ENCODE data around the gene PDCD1.
"Not testable (repeated sequence)": the region's sequence is repeated elsewhere in the genome, so short reads cannot be mapped to it uniquely, and the experiment has no call there.

PDCD1 gene

DNA sequence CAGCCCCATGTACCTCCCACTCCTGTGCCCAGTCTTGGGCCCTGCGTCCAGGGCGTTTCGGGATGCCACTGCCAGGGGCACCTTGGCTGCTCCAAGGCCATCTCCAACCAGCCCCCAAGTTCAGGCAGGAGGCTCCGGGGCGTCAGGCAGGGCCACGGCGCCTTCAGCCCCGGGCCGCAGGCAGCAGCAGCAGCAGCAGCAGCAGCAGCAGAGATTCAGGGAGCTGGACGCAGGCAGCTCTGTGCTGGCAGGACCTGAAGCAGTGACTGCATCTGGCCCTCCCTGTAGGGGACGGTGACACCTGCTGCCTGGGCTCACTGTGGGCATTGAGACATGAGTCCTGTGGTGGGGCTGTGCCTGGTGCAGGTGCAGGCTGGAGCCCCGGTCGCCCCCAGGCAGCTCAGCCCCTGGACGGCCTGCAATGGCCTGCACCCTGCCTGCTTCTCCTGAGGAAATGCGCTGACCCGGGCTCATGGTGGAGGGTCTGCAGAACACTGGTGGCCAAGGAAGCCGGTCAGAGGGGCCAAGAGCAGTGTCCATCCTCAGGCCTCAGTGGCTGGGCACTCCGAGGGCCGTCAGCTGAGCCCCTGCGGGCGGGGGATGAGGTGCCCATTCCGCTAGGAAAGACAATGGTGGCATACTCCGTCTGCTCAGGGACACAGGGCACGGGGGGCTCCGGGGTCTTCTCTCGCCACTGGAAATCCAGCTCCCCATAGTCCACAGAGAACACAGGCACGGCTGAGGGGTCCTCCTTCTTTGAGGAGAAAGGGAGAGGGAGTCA lies 8.0 kb downstream of the PDCD1 start:
- no peak for FAIRE-seq

DNA sequence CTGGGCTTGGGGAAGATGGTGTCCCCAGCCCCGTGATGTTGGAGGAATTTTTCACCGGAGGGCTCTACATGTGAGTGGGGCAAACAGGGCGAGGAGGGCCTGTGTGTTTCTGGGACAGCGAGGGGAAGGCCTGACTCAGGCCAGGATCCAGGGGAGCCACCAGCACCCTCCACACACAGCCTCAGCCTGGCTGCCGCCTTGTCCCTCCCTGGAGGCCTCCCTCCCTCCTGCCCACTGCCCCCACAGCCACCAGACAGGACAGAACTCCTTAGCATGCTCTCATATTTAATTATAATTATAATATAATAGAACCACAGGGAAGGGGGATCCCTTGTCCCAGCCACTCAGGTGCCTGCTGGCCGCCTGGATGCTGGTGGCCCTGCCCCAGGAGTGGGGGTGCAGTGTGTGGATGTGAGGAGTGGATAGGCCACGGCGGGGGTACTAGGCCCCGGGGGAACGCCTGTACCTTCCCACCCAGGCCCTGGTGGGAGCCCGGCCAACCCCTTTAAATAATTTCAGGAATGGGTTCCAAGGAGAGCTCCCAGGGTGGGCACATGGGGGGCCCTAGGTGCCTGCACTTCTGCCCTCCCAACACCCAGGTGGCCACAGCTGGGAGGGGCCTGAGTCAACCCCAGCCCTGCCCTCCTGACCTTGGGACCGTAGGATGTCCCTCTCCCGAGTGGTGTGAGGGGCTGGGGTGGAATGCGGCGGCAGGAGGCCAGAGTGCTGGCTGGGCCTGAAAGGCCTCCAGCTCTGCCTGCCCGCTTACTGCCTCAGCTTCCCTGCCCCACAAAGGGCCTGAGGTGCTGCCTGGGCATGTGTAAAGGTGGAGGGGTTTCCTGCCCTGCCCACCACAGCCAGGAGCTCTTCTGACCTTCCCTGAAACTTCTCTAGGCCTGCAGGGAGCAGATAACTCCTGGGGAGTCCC lies 8.8 kb downstream of the PDCD1 start:
- no peak for FAIRE-seq

GRCh38 chr2:241848761-241849615 lies 9.7 kb downstream of the PDCD1 start:
- FAIRE-seq: no peak

DNA sequence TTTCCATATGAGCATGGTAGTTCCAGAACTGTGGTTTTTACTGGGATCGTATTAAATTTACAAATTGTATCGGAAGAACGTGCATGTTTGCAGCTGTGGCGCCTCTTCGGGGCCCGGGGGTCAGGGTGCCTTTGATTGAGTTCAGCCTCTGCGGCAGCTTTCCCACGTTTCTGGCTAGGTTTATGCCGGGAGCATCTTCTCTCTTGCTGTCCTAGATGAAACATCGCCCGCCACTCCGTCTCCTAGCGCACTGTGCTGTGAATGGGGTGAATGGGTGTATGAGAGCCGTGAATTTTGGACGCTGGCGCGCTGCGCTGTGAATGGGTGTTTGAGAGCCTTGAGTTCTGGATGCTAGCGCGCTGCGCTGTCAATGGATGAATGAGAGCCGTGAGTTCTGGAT lies 12.3 kb downstream of the PDCD1 start:
- no peak for FAIRE-seq

GRCh38 chr2:241844831-241845578 lies 13.7 kb downstream of the PDCD1 start:
- no peak for FAIRE-seq

- no peak for FAIRE-seq
Measured at GRCh38 chr2:241844066-241844728, 14.5 kb downstream of the PDCD1 start.

GRCh38 chr2:241843321-241844065 lies 15.2 kb downstream of the PDCD1 start:
- FAIRE-seq: no peak

DNA sequence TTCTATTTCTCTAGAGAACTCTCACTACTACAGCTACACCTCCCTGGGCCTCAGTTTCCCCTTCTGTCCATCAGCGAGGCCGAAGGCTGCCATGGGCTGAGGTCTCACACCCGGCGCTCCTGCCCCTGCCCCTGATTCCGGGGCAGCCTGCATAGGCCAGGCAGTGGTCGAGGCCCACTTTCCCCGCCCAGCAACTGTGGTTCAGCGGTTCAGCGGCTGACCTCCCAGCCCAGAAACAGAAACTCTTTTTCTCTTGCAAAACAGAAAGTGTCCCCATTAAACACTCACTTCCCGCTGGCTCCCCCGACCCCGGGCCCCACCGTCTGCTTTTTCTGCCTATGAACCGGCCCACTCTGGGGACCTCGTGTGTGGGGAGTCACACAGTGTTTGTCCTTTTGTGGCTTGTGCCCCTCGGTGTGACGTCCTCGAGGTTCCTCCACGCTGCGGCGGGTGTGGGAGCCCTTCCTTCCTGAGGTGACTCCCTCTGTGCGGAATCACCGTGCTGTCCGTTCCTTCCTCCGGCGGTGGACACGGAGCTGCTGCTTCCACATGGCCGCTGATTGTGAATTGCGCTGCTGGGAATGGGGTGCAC lies 16.0 kb downstream of the PDCD1 start:
- FAIRE-seq: no peak

- no peak for FAIRE-seq
Measured at GRCh38 chr2:241842067-241842415, 16.7 kb downstream of the PDCD1 start.

GRCh38 chr2:241841181-241842066 lies 17.3 kb downstream of the PDCD1 start:
- no peak for FAIRE-seq

DNA sequence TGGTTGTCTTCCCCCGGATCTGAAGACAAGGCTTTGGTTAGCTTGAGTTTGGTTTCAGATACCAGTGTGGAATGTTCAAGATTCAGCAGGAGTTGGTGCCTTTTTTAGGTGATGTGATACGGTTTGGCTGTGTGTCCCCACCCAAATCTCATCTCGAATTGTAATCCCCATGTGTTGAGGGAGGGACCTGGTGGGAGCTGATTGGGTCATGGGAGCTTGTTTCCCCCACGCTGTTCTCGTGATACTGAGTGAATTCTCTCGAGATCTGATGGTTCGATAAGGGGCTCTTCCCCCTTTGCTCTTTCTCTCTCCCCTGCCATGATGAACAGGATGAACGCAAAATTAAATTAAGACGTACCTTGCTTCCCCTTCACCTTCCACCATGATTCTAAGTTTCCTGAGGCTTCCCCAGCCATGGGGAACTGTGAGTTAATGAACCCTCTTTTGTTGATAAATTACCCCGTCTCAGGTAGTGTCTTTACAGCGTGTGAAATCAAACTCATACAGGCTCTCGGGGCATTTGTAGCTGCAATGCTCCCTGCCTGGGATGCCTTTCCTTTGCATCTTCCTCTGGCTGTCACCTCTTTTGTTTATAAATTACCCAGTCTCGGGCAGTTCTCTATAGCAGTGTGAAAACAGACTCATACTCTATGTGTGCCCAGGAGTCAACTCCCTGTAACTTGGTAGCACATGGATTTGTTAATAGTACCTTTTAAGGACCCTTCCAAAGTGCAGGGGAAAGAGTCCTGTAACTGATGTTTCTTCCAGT lies 21.3 kb downstream of the PDCD1 start:
- FAIRE-seq: no peak

GRCh38 chr2:241836292-241836691 lies 22.4 kb downstream of the PDCD1 start:
- no peak for FAIRE-seq

DNA sequence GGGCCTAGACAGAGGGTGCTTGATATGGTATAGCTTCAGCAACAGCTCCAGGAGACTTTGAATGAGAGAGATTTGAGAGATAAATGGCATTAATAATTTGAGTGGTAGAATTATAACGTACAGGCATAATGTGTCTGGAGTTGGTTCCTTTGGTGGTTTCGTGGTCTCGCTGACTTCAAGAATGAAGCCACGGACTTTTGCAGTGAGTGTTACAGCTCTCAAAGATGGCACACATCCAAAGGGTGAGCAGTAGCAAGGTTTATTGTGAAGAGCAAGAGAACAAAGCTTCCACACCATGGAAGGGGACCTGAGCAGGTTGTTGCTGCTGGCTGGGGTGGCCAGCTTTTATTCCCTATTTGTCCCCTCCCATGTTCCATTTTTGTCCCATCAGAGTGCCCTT lies 23.1 kb downstream of the PDCD1 start:
- no peak for FAIRE-seq

GRCh38 chr2:241834527-241835210 lies 24.0 kb downstream of the PDCD1 start:
- FAIRE-seq: no peak

- not testable (repeated sequence) for FAIRE-seq
Measured at GRCh38 chr2:241833756-241834526, 24.8 kb downstream of the PDCD1 start.

DNA sequence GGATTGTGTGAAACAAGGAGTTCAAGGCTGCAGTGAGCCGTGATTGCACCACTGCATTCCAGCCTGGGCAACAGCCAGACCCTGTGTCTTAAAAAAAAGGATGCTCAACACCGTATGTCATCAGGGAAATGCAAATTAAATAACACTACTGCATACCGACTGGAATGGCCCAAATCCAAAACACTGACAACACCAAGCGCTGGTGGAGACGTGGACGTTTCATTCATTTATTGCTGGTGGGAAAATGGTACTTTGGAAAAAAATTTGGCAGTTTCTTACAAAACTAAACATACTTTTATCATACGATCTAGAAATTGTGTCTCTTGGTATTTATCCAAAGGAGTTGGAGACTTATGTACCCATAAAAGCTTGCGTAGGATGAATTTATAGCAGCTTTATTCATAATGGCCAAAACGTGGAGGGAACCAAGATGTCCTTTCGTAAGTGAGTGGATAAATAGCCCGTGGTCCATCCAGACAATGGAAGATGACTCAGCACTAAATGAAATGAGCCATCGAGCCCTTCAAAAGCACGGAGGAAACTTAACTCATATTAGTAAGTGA lies 25.5 kb downstream of the PDCD1 start:
- no peak for FAIRE-seq

DNA sequence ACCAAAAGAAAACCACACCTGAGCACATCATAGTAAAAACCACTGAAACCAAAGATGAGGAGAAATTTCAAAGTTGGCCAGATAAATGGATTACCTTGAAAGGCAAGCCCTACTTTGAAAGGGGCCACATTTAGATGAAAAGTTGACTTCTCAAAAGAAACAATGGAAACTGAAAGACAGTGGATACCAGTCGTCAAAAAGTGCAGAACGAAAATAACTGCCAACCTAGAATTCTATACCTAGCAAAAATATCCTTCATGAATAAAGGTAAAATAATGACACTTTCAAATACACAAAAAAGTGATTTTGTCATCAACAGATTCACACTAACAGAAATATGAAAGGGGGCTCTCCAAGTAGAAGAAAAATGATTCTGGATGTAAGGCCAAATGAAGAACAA lies 31.3 kb downstream of the PDCD1 start:
- no peak for FAIRE-seq
